Activated CD4-positive, alpha-beta T cell treated with anti-CD3 and anti-CD28 coated beads for 4 hours (primary cell): ENCODE measurements around the gene SDF4.
A peak's percentile ranks its signal among the peaks of the same experiment; 100 is the strongest.

ENCODE experiments used
- DNase-seq, 2 donors: peaks; one replicate each; pipeline ENCODE4 v3.0.0-alpha.2; 2020

SDF4 gene

GRCh38 chr1:1226566-1227362 lies 5.0 kb downstream of the SDF4 start:
- DNase-seq: no peak

GRCh38 chr1:1225913-1226312 lies 5.9 kb downstream of the SDF4 start:
- DNase-seq: no peak

- no peak for DNase-seq
These were observed 6.5 kb downstream of the SDF4 start for GRCh38 chr1:1225238-1225845.

- DNase-seq: no peak
These were observed 7.9 kb downstream of the SDF4 start for GRCh38 chr1:1223891-1224290.

GRCh38 chr1:1223321-1223720 lies 8.5 kb downstream of the SDF4 start:
- DNase-seq: no peak

GRCh38 chr1:1222575-1223225 lies 9.1 kb downstream of the SDF4 start:
- no peak for DNase-seq

GRCh38 chr1:1221887-1222574 lies 9.8 kb downstream of the SDF4 start:
- DNase-seq: no peak

GRCh38 chr1:1220197-1220596 lies 11.6 kb downstream of the SDF4 start:
- DNase-seq: no peak

GRCh38 chr1:1219341-1219740 lies 12.5 kb downstream of the SDF4 start:
- DNase-seq: peak; percentile 75 to 76

- no peak for DNase-seq
These were observed 13.1 kb downstream of the SDF4 start for GRCh38 chr1:1218524-1219200.

- peak; percentile 66 to 67 for DNase-seq
These were observed 13.9 kb downstream of the SDF4 start for GRCh38 chr1:1217621-1218523.

- DNase-seq: peak; percentile 63 to 66
These were observed 14.8 kb downstream of the SDF4 start for GRCh38 chr1:1216770-1217620.

- no peak for DNase-seq
These were observed 15.8 kb downstream of the SDF4 start for GRCh38 chr1:1215881-1216605.

GRCh38 chr1:1215080-1215676 lies 16.6 kb downstream of the SDF4 start:
- no peak for DNase-seq

- DNase-seq: peak; percentile 70 to 75
These were observed 18.2 kb downstream of the SDF4 start, which contains the start of gene TNFRSF4 for GRCh38 chr1:1213345-1214265. TNFRSF4 (minus strand) TSS chr1:1214153; CDS start chr1:1214127, 26 bp downstream.

- no peak for DNase-seq
These were observed 18.9 kb downstream of the SDF4 start for GRCh38 chr1:1212780-1213344.

GRCh38 chr1:1211541-1212441 lies 20.0 kb downstream of the SDF4 start:
- no peak for DNase-seq
